Measurements from ENCODE around the gene MTMR12. TPM values are rescaled to one million over a fixed set of nuclear protein-coding genes. Genes with fewer than 3 reads are reported as not detected.
A peak's percentile ranks its signal among the peaks of the same experiment; 100 is the strongest.

The MTMR12 gene
- 27.4 and 28.0 TPM in 2 replicates for total RNA-seq (2014; rRNA removed; shearing (Covaris generic))

- peak; percentile 99 for DNase-seq (ENCODE audit: low spot score)
Measured at GRCh38 chr5:32312595-32313332, at the start of gene MTMR12. MTMR12 (minus strand) TSS chr5:32312939; CDS start chr5:32312838, 101 bp downstream.

GRCh38 chr5:32362527-32362926 lies 49.8 kb upstream of the MTMR12 start:
- no peak for DNase-seq (ENCODE audit: low spot score)

- DNase-seq (ENCODE audit: low spot score) = no peak
Measured at GRCh38 chr5:32360906-32361305, 48.2 kb upstream of the MTMR12 start.

GRCh38 chr5:32358611-32359010 lies 45.9 kb upstream of the MTMR12 start:
- no peak for DNase-seq (ENCODE audit: low spot score)

- DNase-seq (ENCODE audit: low spot score) = no peak
Measured at GRCh38 chr5:32357658-32358057, 44.9 kb upstream of the MTMR12 start.

GRCh38 chr5:32355686-32356085 lies 42.9 kb upstream of the MTMR12 start:
- no peak for DNase-seq (ENCODE audit: low spot score)

- no peak for DNase-seq (ENCODE audit: low spot score)
Measured at GRCh38 chr5:32353420-32353819, 40.7 kb upstream of the MTMR12 start.

GRCh38 chr5:32352685-32353084 lies 39.9 kb upstream of the MTMR12 start:
- DNase-seq (ENCODE audit: low spot score) = no peak

- no peak for DNase-seq (ENCODE audit: low spot score)
Measured at GRCh38 chr5:32346869-32347268, 34.1 kb upstream of the MTMR12 start.

- no peak for DNase-seq (ENCODE audit: low spot score)
Measured at GRCh38 chr5:32343058-32343672, 30.4 kb upstream of the MTMR12 start.

GRCh38 chr5:32342656-32343055 lies 29.9 kb upstream of the MTMR12 start:
- no peak for DNase-seq (ENCODE audit: low spot score)

- DNase-seq (ENCODE audit: low spot score) = no peak
Measured at GRCh38 chr5:32339878-32340277, 27.1 kb upstream of the MTMR12 start.

GRCh38 chr5:32339198-32339597 lies 26.5 kb upstream of the MTMR12 start:
- DNase-seq (ENCODE audit: low spot score) = peak; percentile 38

GRCh38 chr5:32332966-32333365 lies 20.2 kb upstream of the MTMR12 start:
- DNase-seq (ENCODE audit: low spot score) = no peak

GRCh38 chr5:32332361-32332760 lies 19.6 kb upstream of the MTMR12 start:
- DNase-seq (ENCODE audit: low spot score) = no peak

GRCh38 chr5:32331935-32332274 lies 19.2 kb upstream of the MTMR12 start:
- no peak for DNase-seq (ENCODE audit: low spot score)

GRCh38 chr5:32331217-32331934 lies 18.6 kb upstream of the MTMR12 start:
- no peak for DNase-seq (ENCODE audit: low spot score)

GRCh38 chr5:32330126-32330971 lies 17.6 kb upstream of the MTMR12 start:
- no peak for DNase-seq (ENCODE audit: low spot score)

- peak; percentile 30 for DNase-seq (ENCODE audit: low spot score)
Measured at GRCh38 chr5:32329395-32329834, 16.7 kb upstream of the MTMR12 start.

GRCh38 chr5:32326216-32326772 lies 13.6 kb upstream of the MTMR12 start:
- DNase-seq (ENCODE audit: low spot score) = peak; percentile 59

GRCh38 chr5:32325616-32326015 lies 12.9 kb upstream of the MTMR12 start:
- DNase-seq (ENCODE audit: low spot score) = no peak

GRCh38 chr5:32325062-32325461 lies 12.3 kb upstream of the MTMR12 start:
- DNase-seq (ENCODE audit: low spot score) = no peak

Measured in A172 (cell line).